GM12878 (cell line): ENCODE measurements around the gene BMF. TPM values are rescaled to one million over a fixed set of nuclear protein-coding genes. Genes with fewer than 3 reads are reported as not detected.

ENCODE experiments used
- ATAC-seq: fragments of 200-7000 bp; cut with Tn5 transposase; 3 replicates; pipeline ENCODE4 v1.9.1; 2020; ENCODE audit warnings: mild to moderate bottlenecking, moderate library complexity
- BruUV-seq: library from RNA; stranded (reverse); fragments of 400-500 nt; replicated peaks from 2 replicates; lab custom pipeline; 2021; lab: Mats Ljungman, UMichigan
- CTCF ChIA-PET: fragments of 300-600 bp; sonication (Branson Sonifier 250); formaldehyde crosslinking; extraction: SDS; loops from one replicate; lab custom pipeline; 2021; ENCODE audit warnings: inconsistent platforms; lab: Yijun Ruan, JAX
- POLR2A ChIA-PET: fragments of 350-600 bp; formaldehyde crosslinking; extraction: SDS; loops from one replicate; lab custom pipeline; 2021; ENCODE audit warnings: inconsistent platforms; lab: Charles Lee
- RAD21 ChIA-PET: fragments of 300-600 bp; sonication (Branson Sonifier 250); formaldehyde crosslinking; loops from one replicate; lab custom pipeline; 2023; ENCODE audit warnings: antibody characterized with exemption; ENCODE audit not compliant: unreplicated experiment; lab: Charles Lee
- SMC1A ChIA-PET: fragments of 300-600 bp; sonication (Branson Sonifier 250); formaldehyde crosslinking; loops from one replicate; lab custom pipeline; 2023; ENCODE audit not compliant: unreplicated experiment, uncharacterized antibody; lab: Charles Lee
- DNase-seq: peaks from one replicate; pipeline ENCODE4 v3.0.0-alpha.2; 2011; ENCODE audit warnings: low read depth, low spot score
- FAIRE-seq: peaks from 3 replicates; lab custom pipeline; 2011; peaks lifted over from hg19 to GRCh38; lab: Jason Lieb, UNC
- H2AFZ ChIP-seq: 2 replicates; pipeline ENCODE4 v1.6.0; 2011; ENCODE audit warnings: low read depth, low read length, control low read depth; ENCODE audit not compliant: control insufficient read depth
- H3K27ac ChIP-seq: 2 replicates; pipeline ENCODE4 v1.5.1; 2011; ENCODE audit warnings: control low read depth; ENCODE audit not compliant: control insufficient read depth, insufficient read depth
- H3K27me3 ChIP-seq, 2 experiments: replicated peaks in 1 of 2; 2 replicates each; pipeline versions ENCODE4 v1.6.0 to v1.6.1; 2011; ENCODE audit warnings: low read length in 1 of 2; ENCODE audit not compliant: control insufficient read depth in 2 of 2, insufficient read depth in 2 of 2
- H3K36me3 ChIP-seq, 2 experiments: 2 replicates each; pipeline ENCODE4 v1.5.1; 2011; ENCODE audit warnings: low read length in 1 of 2; ENCODE audit not compliant: control insufficient read depth in 2 of 2, insufficient read depth in 2 of 2
- H3K4me1 ChIP-seq: 2 replicates; pipeline ENCODE4 v1.6.1; 2011; ENCODE audit warnings: mild to moderate bottlenecking, low read length, moderate library complexity, mixed read lengths; ENCODE audit not compliant: control insufficient read depth, insufficient read depth
- H3K4me2 ChIP-seq: 2 replicates; pipeline ENCODE4 v1.6.0; 2011; ENCODE audit warnings: control low read depth; ENCODE audit not compliant: control insufficient read depth, insufficient read depth
- H3K4me3 ChIP-seq: fragments of 200-600 bp; sonication (generic); 2 replicates; pipeline ENCODE4 v1.5.1; 2016
- H3K79me2 ChIP-seq: 2 replicates; pipeline ENCODE4 v1.6.0; 2011; ENCODE audit warnings: low read length; ENCODE audit not compliant: control insufficient read depth, insufficient read depth
- H3K9ac ChIP-seq: 2 replicates; pipeline ENCODE4 v1.8.0; 2011; ENCODE audit warnings: low read length, control low read depth, mixed read lengths; ENCODE audit not compliant: control insufficient read depth, insufficient read depth
- H3K9me3 ChIP-seq: replicated peaks from 3 replicates; pipeline ENCODE4 v1.5.1; 2011; ENCODE audit warnings: mild to moderate bottlenecking, low read length; ENCODE audit not compliant: control insufficient read depth, insufficient read depth
- H4K20me1 ChIP-seq: 2 replicates; pipeline ENCODE4 v1.6.0; 2011; ENCODE audit not compliant: control insufficient read depth, insufficient read depth
- ATF2 ChIP-seq: IDR thresholded peaks from 2 replicates; pipeline ENCODE4 v1.6.1; 2012; ENCODE audit warnings: low read length, inconsistent platforms
- CBFB ChIP-seq: IDR thresholded peaks from 2 replicates; pipeline ENCODE4 v1.6.1; 2016; ENCODE audit warnings: antibody characterized with exemption, low read depth
- E2F8 ChIP-seq: fragments of 450-650 bp; IDR thresholded peaks from 2 replicates; pipeline ENCODE4 v1.6.1; 2018; ENCODE audit warnings: mild to moderate bottlenecking, low read depth, moderate library complexity; ENCODE audit not compliant: partially characterized antibody
- HSF1 ChIP-seq: fragments of 150-350 bp; IDR thresholded peaks from 2 replicates; pipeline ENCODE4 v1.6.1; 2014; ENCODE audit warnings: mild to moderate bottlenecking, low read depth, low read length
- JUND ChIP-seq: IDR thresholded peaks from 2 replicates; pipeline ENCODE4 v1.6.1; 2012; ENCODE audit warnings: low read depth, mild to moderate bottlenecking, low read length, improper control_type of control experiment, moderate library complexity
- POLR2AphosphoS5 ChIP-seq: IDR thresholded peaks from 2 replicates; pipeline ENCODE4 v1.6.1; 2011; ENCODE audit warnings: mild to moderate bottlenecking, low read length, inconsistent platforms
- RB1 ChIP-seq: fragments of 450-650 bp; formaldehyde crosslinking; IDR thresholded peaks from 2 replicates; pipeline ENCODE4 v1.6.1; 2017; ENCODE audit warnings: mild to moderate bottlenecking, borderline replicate concordance
- TAF1 ChIP-seq: IDR thresholded peaks from 2 replicates; pipeline ENCODE4 v1.6.1; 2011; ENCODE audit warnings: mild to moderate bottlenecking, low read depth, low read length, borderline replicate concordance
- WRNIP1 ChIP-seq: IDR thresholded peaks from 2 replicates; pipeline ENCODE4 v1.6.1; 2011; ENCODE audit warnings: low read depth, low read length, improper control_type of control experiment, borderline replicate concordance
- WGBS: methylation state at CpG from one replicate; pipeline ENCODE4 v1.1.6; 2016; ENCODE audit warnings: low lambda C conversion rate; ENCODE audit not compliant: insufficient replicate concordance, insufficient coverage; ENCODE audit errors: missing lambda C conversion rate; 5-methylcytosine and 5-hydroxymethylcytosine counted together
- in situ Hi-C: fragments of 300-500 bp; cut with MboI; formaldehyde crosslinking; loops from 9 replicates; pipeline ENCODE4 v1.14.3; 2018; ENCODE audit warnings: mixed read lengths
- intact Hi-C: fragments of 100-400 bp; cut with micrococcal nuclease; formaldehyde crosslinking; loops from one replicate; pipeline ENCODE4 v1.14.2; 2022; ENCODE audit not compliant: unreplicated experiment
- polyA plus RNA-seq, 11 experiments: library from polyadenylated mRNA; depleted of rRNA in 4 of 11; unstranded in 6 of 11; stranded (reverse) in 5 of 11; fragments of >200 nt; fragmentation: Nextera tagmentation in 4 of 11; fragmentation: Illumina TruSeq in 1 of 11; extraction: Ambion mirVana in 4 of 11; extraction: Trizol in 1 of 11; gene quantifications; 1 replicate in 1 of 11; 2 replicates in 10 of 11; pipeline versions ENCODE4 v1.2.1 to v1.2.3, GENCODE V29; 2011 to 2016; ENCODE audit warnings: inconsistent platforms in 2 of 11, missing spikeins in 2 of 11, low read depth in 1 of 11
- total RNA-seq, 4 experiments: library from RNA; depleted of rRNA in 3 of 4; stranded (reverse); fragments of >200 nt in 3 of 4; fragmentation: Illumina TruSeq in 1 of 4; extraction: Trizol in 1 of 4; gene quantifications; 2 replicates each; pipeline versions ENCODE4 v1.2.1 to v1.2.3, GENCODE V29; 2013 to 2021

BMF gene
- total and polyA plus RNA-seq, 10 of the 15 experiments (the other 5 are each of a cell fraction or from before 2014, with no cell fraction given) = 0.82 to 34.9 (median 16.9) TPM

- SMC1A ChIA-PET = no interaction called here
- no peak for FAIRE-seq
Measured at GRCh38 chr15:40136470-40137302, 28.0 kb upstream of the BMF start.

More at GRCh38 chr15:40136470-40137302, 28.0 kb upstream of the BMF start:
- DNase-seq (no peak), ATAC-seq (no peak)
- Histone ChIP-seq H3K79me2 (no peaks in the 10 kb centered on the region), H3K4me2 (no peak overlapping the region), H3K9ac (no peak overlapping the region), H4K20me1 (no peaks in the 10 kb centered on the region), H3K4me1 (no peaks in the 10 kb centered on the region), H3K27ac (no peak overlapping the region), H3K9me3 (no peaks in the 10 kb centered on the region), H2AFZ (no peak overlapping the region), H3K27me3 (no peaks in the 10 kb centered on the region), H3K36me3 (no peaks in the 10 kb centered on the region), H3K4me3 (no peak overlapping the region)
- ChIA-PET POLR2A (no interaction called here), RAD21 (interaction anchor here (1.5 kb wide), 1 partner anchor 80 kb away, joined by 3 read pairs; no protein-coding TSS in a partner anchor), CTCF (interaction anchor here (0.6 to 1.6 kb wide), 3 partner anchors 19 to 88 kb away, joined by 3 to 4 read pairs (median 3); no protein-coding TSS in a partner anchor)
- BruUV-seq = no TSS peak
- WGBS = 20% methylated on average over 6 of the region's 6 CpGs
- no peak for TF ChIP-seq WRNIP1
- TF ChIP-seq POLR2AphosphoS5 = no peak
- TF ChIP-seq E2F8 = no peak
- no peak for TF ChIP-seq TAF1
- no peak for TF ChIP-seq RB1
- no peak for TF ChIP-seq ATF2
- no peak for TF ChIP-seq CBFB
- no peak for TF ChIP-seq HSF1
- TF ChIP-seq JUND = no peak
- in situ Hi-C loops (no loop called here), intact Hi-C loops (no loop called here)
